ENCODE measurements around the gene L3MBTL4.

DNA sequence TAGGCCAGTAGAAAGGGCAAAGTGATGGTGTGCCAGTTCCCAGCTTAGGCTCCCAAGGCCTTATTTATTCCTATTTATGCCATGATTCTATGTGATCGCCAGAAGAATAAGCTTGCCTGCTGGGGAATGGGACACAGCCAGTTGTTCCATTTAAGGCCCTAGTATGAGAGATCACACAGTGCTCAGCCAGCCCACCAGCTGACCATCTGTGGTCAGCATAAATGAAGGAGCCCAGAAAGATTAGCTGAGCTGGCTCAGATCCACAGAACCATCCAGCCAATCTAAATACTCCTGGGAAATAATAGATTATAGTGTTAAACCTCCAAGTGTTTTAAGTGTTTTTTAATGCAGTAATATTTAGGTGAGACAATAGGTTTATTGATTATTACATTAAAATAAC lies 12.6 kb upstream of the L3MBTL4 start:
- TF ChIP-seq, protein P1, sequence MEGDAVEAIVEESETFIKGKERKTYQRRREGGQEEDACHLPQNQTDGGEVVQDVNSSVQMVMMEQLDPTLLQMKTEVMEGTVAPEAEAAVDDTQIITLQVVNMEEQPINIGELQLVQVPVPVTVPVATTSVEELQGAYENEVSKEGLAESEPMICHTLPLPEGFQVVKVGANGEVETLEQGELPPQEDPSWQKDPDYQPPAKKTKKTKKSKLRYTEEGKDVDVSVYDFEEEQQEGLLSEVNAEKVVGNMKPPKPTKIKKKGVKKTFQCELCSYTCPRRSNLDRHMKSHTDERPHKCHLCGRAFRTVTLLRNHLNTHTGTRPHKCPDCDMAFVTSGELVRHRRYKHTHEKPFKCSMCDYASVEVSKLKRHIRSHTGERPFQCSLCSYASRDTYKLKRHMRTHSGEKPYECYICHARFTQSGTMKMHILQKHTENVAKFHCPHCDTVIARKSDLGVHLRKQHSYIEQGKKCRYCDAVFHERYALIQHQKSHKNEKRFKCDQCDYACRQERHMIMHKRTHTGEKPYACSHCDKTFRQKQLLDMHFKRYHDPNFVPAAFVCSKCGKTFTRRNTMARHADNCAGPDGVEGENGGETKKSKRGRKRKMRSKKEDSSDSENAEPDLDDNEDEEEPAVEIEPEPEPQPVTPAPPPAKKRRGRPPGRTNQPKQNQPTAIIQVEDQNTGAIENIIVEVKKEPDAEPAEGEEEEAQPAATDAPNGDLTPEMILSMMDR (IDR thresholded peaks at IDR 0.05), result no peak
- no peak for TF ChIP-seq POLR2A (IDR thresholded peaks at IDR 0.05)
